Trophoblast cell (in vitro differentiated cells and primary cell): Measurements from ENCODE around the gene GNGT2.
"Not testable (repeated sequence)": the region's sequence is repeated elsewhere in the genome, so short reads cannot be mapped to it uniquely, and the experiment has no call there.

Source experiments
- DNase-seq, 2 donors: peaks; one replicate each; pipeline ENCODE4 v3.0.0-alpha.2; 2016
- H2AFZ ChIP-seq: 2 replicates; pipeline ENCODE4 v1.6.1; 2013; ENCODE audit warnings: low read length, moderate library complexity, mild to moderate bottlenecking; ENCODE audit not compliant: insufficient read depth, poor library complexity
- H2AK5ac ChIP-seq: 2 replicates; pipeline ENCODE4 v1.6.1; 2013; ENCODE audit warnings: mild to moderate bottlenecking, low read length
- H2BK120ac ChIP-seq: 2 replicates; pipeline ENCODE4 v1.6.1; 2013; ENCODE audit warnings: low read length, mild to moderate bottlenecking, moderate library complexity; ENCODE audit not compliant: insufficient read depth, poor library complexity
- H2BK12ac ChIP-seq: 2 replicates; pipeline ENCODE4 v1.6.1; 2013; ENCODE audit warnings: mild to moderate bottlenecking, low read length, moderate library complexity
- H2BK5ac ChIP-seq: 2 replicates; pipeline ENCODE4 v1.6.1; 2013; ENCODE audit warnings: low read length, low read depth, moderate library complexity, mild to moderate bottlenecking; ENCODE audit not compliant: poor library complexity
- H3K14ac ChIP-seq: 2 replicates; pipeline ENCODE4 v1.6.1; 2013; ENCODE audit warnings: mild to moderate bottlenecking, low read length
- H3K18ac ChIP-seq: 2 replicates; pipeline ENCODE4 v1.6.1; 2013; ENCODE audit warnings: mild to moderate bottlenecking, low read length
- H3K23ac ChIP-seq: 2 replicates; pipeline ENCODE4 v1.6.1; 2013; ENCODE audit warnings: low read length
- H3K27ac ChIP-seq: 2 replicates; pipeline ENCODE4 v1.5.1; 2013; ENCODE audit warnings: low read depth, mild to moderate bottlenecking, inconsistent platforms, low read length, moderate library complexity
- H3K27me3 ChIP-seq: 2 replicates; pipeline ENCODE4 v1.6.1; 2013; ENCODE audit warnings: inconsistent platforms, mild to moderate bottlenecking, low read length, moderate library complexity; ENCODE audit not compliant: insufficient read depth
- H3K36me3 ChIP-seq, 2 experiments: 1 replicate in 1 of 2; 2 replicates in 1 of 2; pipeline ENCODE4 v1.6.1; 2013; ENCODE audit warnings: low read length in 2 of 2, mild to moderate bottlenecking in 2 of 2, moderate library complexity in 1 of 2; ENCODE audit not compliant: insufficient read depth in 2 of 2, control insufficient read depth in 1 of 2
- H3K4ac ChIP-seq: 2 replicates; pipeline ENCODE4 v1.6.1; 2013; ENCODE audit warnings: low read depth, mild to moderate bottlenecking, low read length, moderate library complexity
- H3K4me1 ChIP-seq, 2 experiments: 1 replicate in 1 of 2; 2 replicates in 1 of 2; pipeline ENCODE4 v1.6.1; 2013; ENCODE audit warnings: low read length in 2 of 2, mild to moderate bottlenecking in 2 of 2, moderate library complexity in 1 of 2; ENCODE audit not compliant: insufficient read depth in 2 of 2, control insufficient read depth in 1 of 2
- H3K4me2 ChIP-seq: 2 replicates; pipeline ENCODE4 v1.6.1; 2013; ENCODE audit warnings: inconsistent platforms, mild to moderate bottlenecking, low read length, moderate library complexity
- H3K4me3 ChIP-seq: 2 replicates; pipeline ENCODE4 v1.5.1; 2013; ENCODE audit warnings: mild to moderate bottlenecking, low read depth, low read length, inconsistent platforms
- H3K79me1 ChIP-seq: one replicate; pipeline ENCODE4 v1.6.1; 2013; ENCODE audit warnings: low read length
- H3K79me2 ChIP-seq: 2 replicates; pipeline ENCODE4 v1.6.1; 2013; ENCODE audit warnings: low read length, mild to moderate bottlenecking; ENCODE audit not compliant: control insufficient read depth, insufficient read depth, poor library complexity
- H3K9ac ChIP-seq: 2 replicates; pipeline ENCODE4 v1.6.1; 2013; ENCODE audit warnings: mild to moderate bottlenecking, low read length
- H3K9me3 ChIP-seq: 2 replicates; pipeline ENCODE4 v1.6.1; 2013; ENCODE audit warnings: low read depth, mild to moderate bottlenecking, control low read depth, inconsistent platforms, low read length; ENCODE audit not compliant: insufficient read depth
- H4K12ac ChIP-seq: 2 replicates; pipeline ENCODE4 v1.6.1; 2013; ENCODE audit warnings: low read depth, mild to moderate bottlenecking, low read length, moderate library complexity
- H4K8ac ChIP-seq: 2 replicates; pipeline ENCODE4 v1.6.1; 2013; ENCODE audit warnings: low read depth, mild to moderate bottlenecking, low read length, moderate library complexity
- H4K91ac ChIP-seq: one replicate; pipeline ENCODE4 v1.6.1; 2013; ENCODE audit warnings: low read depth, mild to moderate bottlenecking, low read length, moderate library complexity
- WGBS: extraction: QIAGEN DNeasy Blood & Tissue Kit; methylation state at CpG from one replicate; pipeline ENCODE4 v1.1.7; 2013; ENCODE audit warnings: missing lambda C conversion rate; ENCODE audit not compliant: insufficient read length, insufficient coverage; ENCODE audit errors: extremely low coverage; 5-methylcytosine and 5-hydroxymethylcytosine counted together

Gene GNGT2

GRCh38 chr17:49184522-49184921, 25.9 kb downstream of the GNGT2 start:
- H2AK5ac ChIP-seq, H3K27me3 ChIP-seq, H2BK120ac ChIP-seq, H3K4me2 ChIP-seq, H3K4me1 ChIP-seq, H3K4me3 ChIP-seq, H4K8ac ChIP-seq, H3K9ac ChIP-seq, H3K14ac ChIP-seq, H3K27ac ChIP-seq, H3K36me3 ChIP-seq, H3K4ac ChIP-seq, H3K79me1 ChIP-seq, H3K79me2 ChIP-seq, H3K18ac ChIP-seq, H2AFZ ChIP-seq, H2BK5ac ChIP-seq, H3K23ac ChIP-seq, H4K91ac ChIP-seq, H4K12ac ChIP-seq, H2BK12ac ChIP-seq, DNase-seq: not testable (repeated sequence)
- peaks cover 16% of the 10 kb centered on the region for H3K9me3 ChIP-seq

GRCh38 chr17:49183801-49184200, 26.6 kb downstream of the GNGT2 start:
- H3K79me2 ChIP-seq = no peaks in the 10 kb centered on the region
- no peaks in the 10 kb centered on the region for H3K36me3 ChIP-seq
- no peak overlapping the region for H3K4me3 ChIP-seq
- WGBS = no CpG with 5 or more reads among the region's 7 CpGs
- H2BK12ac ChIP-seq = no peak overlapping the region
- H3K4me2 ChIP-seq = no peak overlapping the region
- peaks cover 0 to 3% of the 10 kb centered on the region in 2 experiments for H3K4me1 ChIP-seq
- no peak overlapping the region for H4K12ac ChIP-seq
- no peak overlapping the region for H2AFZ ChIP-seq
- H2AK5ac ChIP-seq = no peak overlapping the region
- no peak overlapping the region for H3K14ac ChIP-seq
- no peak overlapping the region for H2BK5ac ChIP-seq
- H4K8ac ChIP-seq = no peak overlapping the region
- H3K18ac ChIP-seq = no peak overlapping the region
- H3K27me3 ChIP-seq = no peaks in the 10 kb centered on the region
- no peak overlapping the region for H4K91ac ChIP-seq
- DNase-seq = no peak
- peaks cover 16% of the 10 kb centered on the region for H3K9me3 ChIP-seq
- no peaks in the 10 kb centered on the region for H3K79me1 ChIP-seq
- H3K23ac ChIP-seq = no peak overlapping the region
- H3K27ac ChIP-seq = no peak overlapping the region
- no peak overlapping the region for H3K4ac ChIP-seq
- no peak overlapping the region for H2BK120ac ChIP-seq
- no peak overlapping the region for H3K9ac ChIP-seq

- H3K18ac ChIP-seq = no peak overlapping the region
- H2BK5ac ChIP-seq = no peak overlapping the region
- H4K12ac ChIP-seq = no peak overlapping the region
- no peak for DNase-seq
- no peaks in the 10 kb centered on the region for H3K27me3 ChIP-seq
- H3K79me2 ChIP-seq = no peaks in the 10 kb centered on the region
- H3K4me2 ChIP-seq = no peak overlapping the region
- no peak overlapping the region for H3K23ac ChIP-seq
- no peak overlapping the region for H3K14ac ChIP-seq
- H2AK5ac ChIP-seq = no peak overlapping the region
- no CpG with 5 or more reads among the region's 5 CpGs for WGBS
- no peak overlapping the region for H3K4ac ChIP-seq
- no peak overlapping the region for H3K27ac ChIP-seq
- H2BK12ac ChIP-seq = no peak overlapping the region
- H3K9me3 ChIP-seq = peaks cover 16% of the 10 kb centered on the region
- no peak overlapping the region for H4K91ac ChIP-seq
- peak overlapping the region; percentile 50 for H3K9ac ChIP-seq
- H3K4me3 ChIP-seq = peak overlapping the region; percentile 25
- no peak overlapping the region for H4K8ac ChIP-seq
- H2BK120ac ChIP-seq = no peak overlapping the region
- no peak overlapping the region for H2AFZ ChIP-seq
- H3K79me1 ChIP-seq = no peaks in the 10 kb centered on the region
- H3K36me3 ChIP-seq = no peaks in the 10 kb centered on the region
- H3K4me1 ChIP-seq = peaks cover 0 to 3% of the 10 kb centered on the region in 2 experiments
Observed at GRCh38 chr17:49183341-49183740, 27.0 kb downstream of the GNGT2 start.

GRCh38 chr17:49180998-49181635, 29.3 kb downstream of the GNGT2 start:
- no peak overlapping the region for H3K18ac ChIP-seq
- no peak overlapping the region for H2BK120ac ChIP-seq
- no peak overlapping the region for H3K4me2 ChIP-seq
- no peaks in the 10 kb centered on the region for H3K79me1 ChIP-seq
- no peaks in the 10 kb centered on the region for H3K79me2 ChIP-seq
- H3K4me1 ChIP-seq = peaks cover 0 to 3% of the 10 kb centered on the region in 2 experiments
- H3K9me3 ChIP-seq = peaks cover 20% of the 10 kb centered on the region
- H4K8ac ChIP-seq = no peak overlapping the region
- H2AK5ac ChIP-seq = no peak overlapping the region
- H4K12ac ChIP-seq = no peak overlapping the region
- peak; percentile 15 to 45 for DNase-seq
- H3K27me3 ChIP-seq = no peaks in the 10 kb centered on the region
- no CpG with 5 or more reads among the region's 6 CpGs for WGBS
- H3K14ac ChIP-seq = no peak overlapping the region
- H2BK5ac ChIP-seq = peak overlapping the region; percentile 57
- H2AFZ ChIP-seq = no peak overlapping the region
- no peak overlapping the region for H2BK12ac ChIP-seq
- H3K27ac ChIP-seq = no peak overlapping the region
- no peak overlapping the region for H3K9ac ChIP-seq
- no peak overlapping the region for H4K91ac ChIP-seq
- H3K23ac ChIP-seq = no peak overlapping the region
- H3K4me3 ChIP-seq = no peak overlapping the region
- no peak overlapping the region for H3K4ac ChIP-seq
- no peaks in the 10 kb centered on the region for H3K36me3 ChIP-seq
